Measurements from ENCODE around the gene OR1D2.

- TF ChIP-seq POLR2A (IDR thresholded peaks at IDR 0.05) (no peak), CTCF (IDR thresholded peaks at IDR 0.05) (no peak)
Measured at GRCh38 chr17:3038941-3039340, 65.3 kb downstream of the OR1D2 start.
